HG03460 (cell line): ENCODE data around the gene CSNK1G1.
"Not testable (repeated sequence)": the region's sequence is repeated elsewhere in the genome, so short reads cannot be mapped to it uniquely, and the experiment has no call there.

Source experiments
- ATAC-seq: cut with Tn5 transposase; IDR thresholded peaks from one replicate; pipeline ENCODE4 v1.9.1; 2021; ENCODE audit not compliant: unreplicated experiment

CSNK1G1 gene

DNA sequence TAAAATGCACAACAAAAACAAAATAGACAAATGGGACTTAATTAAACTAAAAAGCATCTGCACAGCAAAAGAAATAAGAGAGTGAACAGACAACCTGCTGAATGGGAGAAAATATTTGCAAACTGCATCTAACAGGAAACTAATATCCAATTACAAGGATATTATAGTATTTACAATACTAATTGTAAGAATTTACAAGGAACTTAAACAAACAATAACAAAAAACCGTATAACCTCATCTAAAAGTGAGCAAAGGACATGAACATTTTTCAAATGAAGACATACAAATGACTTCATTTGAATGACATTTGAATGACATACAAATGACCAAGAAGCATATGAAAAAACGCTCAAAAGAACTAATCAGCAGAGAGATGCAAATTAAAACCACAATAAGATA lies 66.4 kb downstream of the CSNK1G1 start:
- no peak for ATAC-seq

DNA sequence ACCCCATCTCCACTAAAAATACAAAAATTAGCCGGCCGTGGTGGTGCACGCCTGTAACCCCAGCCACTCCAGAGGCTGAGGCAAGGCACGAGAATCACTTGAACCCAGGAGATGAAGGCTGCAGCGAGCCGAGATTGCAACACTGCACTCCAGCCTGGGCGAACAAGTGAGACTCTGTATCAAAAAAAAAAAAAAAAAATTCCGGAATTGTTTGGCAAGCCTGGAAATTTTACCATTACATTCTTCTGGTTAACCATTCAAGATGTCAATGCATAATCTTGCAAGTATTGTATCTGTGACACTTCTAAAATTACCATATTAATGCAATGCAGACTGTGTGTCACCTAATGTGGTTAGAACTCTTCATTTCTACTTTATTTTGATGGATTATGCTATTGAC lies 67.0 kb downstream of the CSNK1G1 start:
- no peak for ATAC-seq

DNA sequence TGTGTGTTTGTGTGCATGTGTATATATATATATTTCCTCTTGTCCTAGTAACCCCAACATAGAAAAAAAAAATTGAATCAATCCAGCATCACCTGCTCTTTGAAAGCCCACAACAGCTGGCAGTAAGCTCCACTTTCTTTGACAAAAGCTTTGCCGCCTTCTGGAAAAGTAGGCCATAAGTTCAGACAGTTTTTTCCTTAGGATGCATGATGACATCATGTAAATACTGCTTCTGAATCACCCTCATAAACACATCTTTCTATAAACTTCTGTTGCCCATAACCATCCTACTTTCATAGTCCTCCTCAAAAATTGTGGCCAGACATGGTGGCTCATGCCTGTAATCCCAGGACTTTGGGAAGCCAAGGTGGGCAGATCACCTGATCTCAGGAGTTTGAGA lies 67.4 kb downstream of the CSNK1G1 start:
- no peak for ATAC-seq

GRCh38 chr15:64287953-64288352 lies 68.0 kb downstream of the CSNK1G1 start:
- ATAC-seq: no peak

DNA sequence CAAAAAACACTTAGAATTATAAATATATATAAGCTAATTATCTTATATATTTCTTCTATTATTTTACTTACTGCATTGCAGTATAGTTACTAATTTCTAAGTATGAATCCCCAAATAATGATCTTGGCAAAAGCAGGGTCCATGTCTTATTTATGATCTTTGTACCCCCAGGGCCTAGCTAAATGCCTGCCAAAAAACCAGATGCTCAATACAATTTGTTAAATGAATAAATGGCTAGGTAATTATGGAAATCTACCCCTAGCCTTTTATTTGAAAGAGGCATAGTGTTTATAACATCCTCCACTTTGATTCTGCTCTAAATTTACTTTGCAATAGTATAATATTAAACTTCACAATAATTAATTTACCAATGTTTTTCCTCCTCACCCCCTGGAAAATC lies 69.5 kb downstream of the CSNK1G1 start:
- ATAC-seq: no peak

- ATAC-seq: no peak
These were observed 70.1 kb downstream of the CSNK1G1 start for GRCh38 chr15:64285871-64286270.

DNA sequence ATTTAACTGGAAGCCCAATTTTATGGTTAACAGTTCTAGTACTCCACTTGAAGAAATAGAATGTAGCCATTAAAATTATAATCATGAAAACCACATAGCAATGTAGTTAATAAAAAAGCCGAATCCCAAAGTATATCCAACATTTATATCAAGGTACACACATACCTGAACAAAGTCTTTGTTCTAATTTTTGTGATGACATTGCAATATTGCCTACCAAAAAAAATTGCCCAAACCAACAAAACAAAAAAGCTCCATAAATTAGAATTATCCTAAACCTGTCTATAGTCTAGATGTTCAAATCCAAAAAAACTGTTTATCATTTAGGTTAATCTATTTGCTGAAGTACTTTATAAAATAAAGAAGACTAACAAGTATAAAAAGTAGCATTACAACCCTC lies 70.8 kb downstream of the CSNK1G1 start:
- no peak for ATAC-seq

- no peak for ATAC-seq
These were observed 71.9 kb downstream of the CSNK1G1 start for GRCh38 chr15:64284042-64284441.

DNA sequence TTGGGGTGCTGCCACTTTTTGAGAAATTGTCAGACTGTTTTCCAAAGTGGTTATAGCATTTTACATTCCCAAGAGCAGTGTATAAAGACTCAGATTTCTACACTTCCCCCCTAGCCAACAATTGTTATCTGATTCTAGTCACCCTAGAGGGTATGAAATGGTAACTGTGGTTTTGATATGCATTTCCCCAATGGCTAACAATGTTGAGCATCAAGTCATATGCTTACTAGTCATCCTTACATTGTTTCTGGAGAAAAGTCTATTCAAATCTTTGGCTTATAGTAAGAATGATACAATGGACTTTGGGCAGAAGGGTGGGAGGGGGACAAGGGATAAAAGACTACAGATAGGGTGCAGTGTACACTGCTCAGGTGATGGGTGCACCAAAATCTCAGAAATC lies 73.3 kb downstream of the CSNK1G1 start:
- no peak for ATAC-seq

DNA sequence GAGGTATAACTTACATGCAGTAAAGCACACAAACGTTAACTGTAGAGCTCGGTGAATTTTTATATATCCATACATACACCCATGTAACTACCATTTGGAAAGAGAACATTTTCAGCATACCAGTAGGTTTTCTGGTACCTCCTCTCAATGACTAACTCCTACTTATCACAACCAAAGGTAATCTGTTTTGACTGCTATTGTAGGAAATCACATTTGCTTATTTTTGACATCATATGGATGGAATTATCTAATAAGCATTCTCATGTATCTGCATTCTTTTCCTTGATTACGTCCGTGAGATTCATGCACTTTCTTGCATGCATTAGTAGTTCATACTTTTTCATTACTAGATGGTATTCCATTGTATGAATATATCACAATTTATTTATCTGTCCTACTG lies 76.8 kb downstream of the CSNK1G1 start:
- ATAC-seq: no peak

- no peak for ATAC-seq
These were observed 80.0 kb downstream of the CSNK1G1 start for GRCh38 chr15:64275934-64276333.

DNA sequence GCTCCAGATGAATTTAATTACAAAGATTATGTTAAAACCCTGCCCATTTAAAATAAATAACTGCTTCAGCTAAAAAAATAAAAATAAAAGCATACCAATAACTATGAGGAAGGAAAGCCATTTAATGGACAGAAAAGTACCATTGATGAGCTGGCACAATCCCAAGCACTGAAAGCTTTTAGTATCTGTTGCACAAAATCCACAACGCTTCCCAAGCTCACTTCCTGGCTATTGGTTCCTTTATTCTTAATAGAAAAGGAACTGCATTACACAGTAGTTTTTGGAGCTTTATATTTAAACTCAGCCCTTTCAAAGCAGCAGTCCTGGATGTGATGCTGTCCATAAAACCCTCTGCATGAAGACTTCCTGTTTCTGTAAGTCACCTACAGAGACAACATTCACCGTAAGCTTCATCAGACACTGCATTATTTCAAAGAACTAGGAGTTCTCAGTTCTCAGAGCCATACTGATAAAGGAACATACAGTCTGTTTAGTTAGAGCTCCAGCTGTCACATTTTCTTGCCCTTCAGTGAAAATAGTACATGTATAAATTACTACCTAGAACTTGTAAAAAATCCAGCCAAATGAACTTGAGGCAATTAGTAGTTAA lies 81.5 kb downstream of the CSNK1G1 start:
- no peak for ATAC-seq

DNA sequence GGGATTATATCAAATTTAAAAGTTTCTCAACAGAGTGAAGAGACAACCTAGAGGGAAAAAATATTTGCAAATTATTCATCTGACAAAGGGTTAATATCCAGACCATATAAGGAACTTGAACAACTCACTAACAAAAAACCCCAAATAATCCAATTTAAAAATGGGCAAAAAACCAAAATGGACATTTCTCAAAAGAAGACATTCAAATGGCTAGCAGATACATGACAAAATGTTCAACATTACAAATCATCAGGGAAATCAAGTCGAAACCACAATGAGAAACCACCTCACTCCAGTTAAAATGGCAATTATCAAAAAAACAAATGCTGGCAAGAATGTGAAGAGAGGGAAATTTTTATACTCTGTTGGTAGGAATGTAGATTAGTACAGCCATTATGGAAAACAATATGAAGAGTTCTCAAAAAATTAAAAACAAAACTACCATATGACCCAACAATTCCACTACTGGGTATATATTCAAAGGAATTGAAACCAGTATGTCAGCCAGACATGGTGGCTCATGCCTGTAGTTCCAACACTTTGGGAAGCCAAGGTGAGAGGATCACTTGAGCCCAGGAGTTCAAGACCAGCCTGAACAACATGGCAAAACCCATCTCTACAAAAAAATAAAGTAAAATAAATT lies 88.5 kb downstream of the CSNK1G1 start:
- no peak for ATAC-seq

GRCh38 chr15:64265188-64265587 lies 90.8 kb downstream of the CSNK1G1 start:
- ATAC-seq: not testable (repeated sequence)

- no peak for ATAC-seq
These were observed 91.5 kb downstream of the CSNK1G1 start for GRCh38 chr15:64264502-64264901.

DNA sequence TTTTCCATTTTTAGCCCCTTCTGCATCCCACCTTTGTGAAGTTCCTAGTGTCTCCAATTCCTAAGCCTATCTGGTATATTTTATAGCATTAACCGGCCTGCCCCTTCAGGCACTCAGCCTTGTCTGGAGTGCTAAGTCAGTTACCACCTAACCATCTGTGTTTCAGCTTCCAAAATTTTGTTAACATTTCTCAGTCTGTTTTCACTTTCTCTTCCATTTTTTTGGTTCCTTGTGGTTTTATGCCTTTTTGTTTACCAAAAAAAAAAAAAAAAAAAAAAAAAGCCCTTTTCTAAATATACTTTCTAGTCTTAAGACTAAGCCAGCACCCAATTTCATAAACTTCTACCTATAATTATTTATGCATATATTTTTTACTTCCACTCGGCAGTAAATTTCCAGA lies 92.4 kb downstream of the CSNK1G1 start:
- no peak for ATAC-seq

GRCh38 chr15:64256051-64256450 lies 99.9 kb downstream of the CSNK1G1 start:
- no peak for ATAC-seq

DNA sequence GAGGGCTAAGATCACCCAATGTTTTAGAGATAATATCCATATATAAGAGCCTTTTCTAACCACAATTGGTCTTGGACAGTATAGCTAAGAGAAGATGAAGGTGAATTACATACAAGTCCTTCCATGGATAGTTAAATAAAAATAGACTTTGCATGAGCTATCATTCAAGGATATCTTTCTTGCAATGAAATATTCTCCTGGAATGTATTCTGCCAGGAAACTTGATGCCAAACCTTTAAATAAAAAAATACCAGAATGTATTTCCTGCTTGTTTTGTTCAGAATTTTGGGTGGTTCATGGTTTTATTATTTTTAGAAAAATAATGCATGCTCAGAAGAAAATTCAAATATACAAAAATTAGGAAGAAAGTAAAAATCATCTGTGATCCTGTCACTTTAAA lies 104.3 kb downstream of the CSNK1G1 start:
- no peak for ATAC-seq

GRCh38 chr15:64251121-64251520 lies 104.9 kb downstream of the CSNK1G1 start:
- ATAC-seq: no peak

DNA sequence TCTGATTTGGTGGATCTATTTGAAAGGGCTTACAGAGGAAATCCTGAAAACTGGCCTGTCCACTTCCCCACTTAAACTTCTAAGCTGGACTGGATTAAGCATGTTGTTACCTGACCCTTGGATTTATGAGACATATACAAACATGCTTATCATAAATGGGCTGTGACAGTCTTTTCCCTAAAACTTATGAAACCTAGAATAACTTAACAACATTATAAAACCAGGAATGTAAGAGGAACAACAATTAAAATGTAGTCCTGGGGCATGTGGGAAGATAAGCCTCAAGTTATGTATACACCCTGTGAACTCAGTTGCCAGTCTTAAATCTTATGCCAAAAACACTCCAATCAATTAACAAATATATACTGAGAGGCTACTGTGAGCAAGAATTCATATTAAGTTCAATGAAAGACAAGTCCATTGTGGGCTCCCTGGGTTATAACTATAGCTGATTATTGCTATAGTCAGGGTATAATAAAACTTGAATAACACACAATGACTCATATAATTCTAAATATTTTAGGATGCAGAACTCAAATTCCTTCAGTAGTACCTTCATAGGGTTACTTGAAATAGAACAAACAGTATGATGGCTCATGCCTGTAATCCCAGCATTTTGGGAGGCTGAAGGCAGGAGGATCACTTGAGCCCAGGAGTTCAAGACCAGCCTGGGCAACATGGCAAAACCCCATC lies 105.9 kb downstream of the CSNK1G1 start:
- no peak for ATAC-seq

GRCh38 chr15:64249406-64249805 lies 106.6 kb downstream of the CSNK1G1 start:
- ATAC-seq: no peak

DNA sequence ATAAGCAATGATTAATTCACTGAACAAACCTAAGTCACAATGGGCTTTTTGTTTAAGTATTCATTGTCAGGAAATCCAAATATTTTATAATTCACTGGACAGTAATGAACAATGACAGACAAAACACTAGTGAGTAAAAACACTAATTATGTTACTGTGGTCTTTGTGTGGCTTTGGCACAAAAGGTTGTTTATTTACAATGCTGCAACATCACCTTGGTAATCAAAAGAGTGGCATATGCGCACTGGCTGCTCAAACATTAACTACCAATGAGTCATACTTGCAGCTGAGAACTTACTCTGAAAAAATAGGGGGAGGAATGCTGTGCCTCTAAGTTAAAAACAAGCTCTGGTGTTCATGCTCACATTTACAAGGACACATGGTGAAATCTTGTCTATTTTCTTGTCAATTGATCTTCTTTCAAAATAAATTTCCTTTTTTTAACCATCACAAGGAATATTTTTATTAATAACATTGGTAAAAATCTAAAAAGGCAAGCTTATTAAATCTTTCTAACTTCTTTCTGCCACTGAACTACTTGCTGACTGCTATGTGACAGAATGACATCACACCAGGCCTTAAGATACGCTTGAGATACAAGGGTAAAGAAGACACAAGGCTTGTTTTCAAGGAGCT lies 107.9 kb downstream of the CSNK1G1 start:
- peak; percentile 55 for ATAC-seq
